Putamen (tissue), 1 donor: ENCODE data around the gene AHCYL2.
"Not testable (repeated sequence)": the region's sequence is repeated elsewhere in the genome, so short reads cannot be mapped to it uniquely, and the experiment has no call there.

Source experiments
- DNase-seq: peaks from one replicate; pipeline ENCODE4 v3.0.0-alpha.2; 2016; ENCODE audit warnings: low spot score

AHCYL2 gene

DNA sequence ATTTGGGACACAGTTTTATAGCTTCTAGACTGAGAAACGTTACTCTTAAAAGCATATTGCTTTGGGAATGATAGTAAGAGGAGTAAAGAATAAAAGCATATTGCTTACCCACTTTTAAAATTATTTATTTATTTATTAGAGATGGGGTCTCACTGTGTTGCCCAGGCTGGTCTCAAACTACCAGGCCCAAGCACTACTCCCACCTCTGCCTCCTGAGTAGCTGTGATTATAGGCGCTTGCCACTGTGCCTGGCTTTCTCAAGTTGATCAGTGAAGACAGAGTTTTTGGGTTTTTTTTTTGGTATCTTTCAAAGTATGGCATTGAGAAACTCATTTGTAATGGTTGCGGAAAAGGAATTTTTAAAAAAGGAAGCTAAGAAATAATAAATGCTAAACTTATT, 68.0 kb downstream of the AHCYL2 start:
- DNase-seq, result no peak

DNA sequence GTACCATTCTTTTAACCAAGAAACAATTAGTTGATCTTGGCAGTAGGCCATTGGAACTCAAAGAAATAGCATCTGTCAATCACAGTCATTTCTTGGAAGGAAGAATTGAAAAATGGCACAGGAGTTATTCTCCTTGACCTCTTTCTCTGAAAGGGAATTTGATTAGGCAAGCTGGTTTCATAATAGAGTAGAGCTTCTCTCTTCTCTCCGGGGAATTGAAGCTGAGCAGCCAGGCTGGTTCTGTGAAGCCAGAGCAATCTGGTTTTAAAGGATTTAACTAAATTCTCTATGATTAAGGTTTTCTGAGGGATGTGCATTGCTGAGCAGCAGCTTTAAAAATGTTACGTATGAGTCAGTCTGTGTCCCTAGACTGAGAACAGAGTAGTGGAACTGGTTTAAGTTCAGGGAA, 70.2 kb downstream of the AHCYL2 start:
- DNase-seq, result peak; percentile 28

DNA sequence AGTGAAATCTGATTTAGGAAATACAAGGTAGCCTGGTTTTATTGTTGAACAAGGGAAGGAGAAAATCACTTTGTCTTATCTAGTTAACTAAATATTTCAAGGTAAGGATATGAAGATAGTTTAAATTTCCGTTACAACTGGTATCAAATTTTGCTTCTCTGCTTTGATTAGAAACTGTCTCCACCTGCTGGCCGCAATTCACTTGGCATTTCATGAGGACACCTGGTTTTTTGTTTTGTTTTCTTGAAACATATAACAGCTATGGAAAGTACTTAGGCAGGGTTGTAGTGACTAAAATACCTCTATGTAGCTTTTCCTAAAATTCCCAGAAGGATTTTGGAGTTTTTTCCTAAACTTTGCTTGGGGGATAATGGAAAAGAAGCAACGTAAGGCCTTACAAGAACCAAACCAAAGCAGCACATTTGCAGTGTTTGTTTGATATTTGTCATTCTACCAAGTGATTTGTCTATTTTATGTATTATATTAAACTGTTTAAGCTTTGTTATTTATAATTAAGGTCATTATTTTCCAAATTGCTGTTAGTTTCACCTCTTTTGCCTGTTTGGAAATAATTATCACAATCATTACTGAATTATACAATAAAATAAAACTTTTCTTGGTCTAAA, 73.6 kb downstream of the AHCYL2 start:
- no peak for DNase-seq

DNA sequence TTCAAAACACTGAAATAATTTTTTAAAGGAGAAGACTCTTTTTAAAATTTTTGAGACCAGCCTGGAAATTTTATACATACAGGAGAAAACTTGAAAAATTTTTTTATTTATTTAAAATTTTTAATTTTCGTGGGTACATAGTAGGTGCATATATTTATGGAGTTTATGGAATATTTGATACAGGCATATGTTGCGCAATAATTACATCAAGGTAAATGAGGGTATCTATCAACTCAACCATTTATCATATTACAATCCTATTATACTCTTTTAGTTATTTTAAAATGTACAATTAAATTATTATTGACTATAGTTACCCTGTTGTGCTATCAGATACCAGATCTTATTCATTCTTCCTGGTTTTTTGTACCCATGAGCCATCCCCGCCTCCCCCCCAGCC, 75.1 kb downstream of the AHCYL2 start:
- no peak for DNase-seq

DNA sequence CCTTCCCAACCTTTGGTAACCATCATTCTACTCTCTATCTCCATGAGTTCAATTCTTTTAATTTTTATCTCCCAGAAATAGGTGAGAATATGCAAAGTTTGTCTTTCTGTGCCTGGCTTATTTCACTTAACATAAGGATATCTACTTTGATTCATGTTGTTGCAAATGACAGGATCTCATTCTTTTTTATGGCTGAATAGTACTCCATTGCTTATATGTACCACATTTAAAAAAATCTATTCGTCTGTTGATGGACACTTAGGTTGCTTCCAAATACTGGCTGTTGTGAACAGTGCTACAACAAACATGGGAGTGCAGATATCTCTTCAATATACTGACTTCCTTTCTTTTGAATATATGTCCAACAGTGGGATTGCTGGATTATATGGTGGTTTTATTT, 75.5 kb downstream of the AHCYL2 start:
- DNase-seq, result not testable (repeated sequence)

DNA sequence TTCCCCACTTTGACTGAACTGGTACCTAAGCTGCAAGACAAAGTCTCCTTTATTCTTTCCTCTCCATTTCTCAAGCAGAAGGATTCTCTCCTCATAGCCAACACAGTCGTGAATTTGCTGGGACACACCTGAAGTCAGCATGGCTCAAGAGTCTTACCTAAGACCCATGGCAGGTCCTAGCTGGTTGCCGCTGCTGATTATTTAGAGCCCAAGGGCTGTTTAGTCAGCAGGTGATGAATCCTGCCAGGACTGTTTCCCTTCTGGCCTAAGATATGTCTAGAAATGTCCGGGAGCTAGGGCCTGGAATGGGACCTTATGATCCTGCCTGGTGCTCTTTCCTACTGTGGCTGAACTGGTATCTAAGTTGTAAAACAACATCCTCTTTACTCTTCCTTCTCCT, 82.8 kb downstream of the AHCYL2 start:
- no peak for DNase-seq

DNA sequence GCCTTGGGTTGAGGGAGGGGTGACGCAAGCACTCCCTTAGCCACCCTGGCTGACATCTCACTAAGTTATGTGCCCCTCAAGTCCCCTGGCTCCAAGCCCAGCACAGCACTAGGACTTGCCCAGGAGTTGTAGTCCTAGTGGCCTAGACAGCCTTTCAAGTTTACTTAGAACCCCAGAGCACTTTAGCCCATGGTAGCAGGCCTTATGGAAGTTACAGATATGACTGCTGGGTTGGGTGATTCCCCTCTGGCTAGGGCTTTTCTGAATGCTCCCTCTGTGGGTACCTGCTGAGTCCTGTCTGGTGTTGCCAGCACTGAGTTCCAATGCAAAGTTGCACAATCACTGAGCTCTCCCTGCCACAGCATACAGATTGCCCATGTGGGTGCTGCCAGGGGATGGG, 83.2 kb downstream of the AHCYL2 start:
- DNase-seq, result no peak

DNA sequence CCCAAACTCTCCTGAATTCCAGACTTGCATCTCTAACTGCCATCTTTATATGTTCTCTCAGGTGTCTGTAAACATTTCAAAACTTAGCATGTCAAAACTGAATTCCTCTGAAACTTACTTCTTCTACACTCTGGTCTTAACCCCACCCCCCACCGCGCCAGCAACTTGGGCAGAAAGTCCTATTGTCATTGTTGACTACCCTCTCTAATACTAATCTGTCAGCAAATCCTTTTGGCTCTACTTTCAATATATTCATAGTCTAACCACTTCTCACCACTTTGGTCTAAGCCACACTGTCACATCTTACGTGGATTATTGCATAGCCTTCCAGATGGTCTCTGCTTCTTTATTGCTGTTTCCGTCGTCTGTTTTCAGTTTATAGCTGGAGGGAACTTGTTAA, 86.6 kb downstream of the AHCYL2 start:
- DNase-seq, result no peak

DNA sequence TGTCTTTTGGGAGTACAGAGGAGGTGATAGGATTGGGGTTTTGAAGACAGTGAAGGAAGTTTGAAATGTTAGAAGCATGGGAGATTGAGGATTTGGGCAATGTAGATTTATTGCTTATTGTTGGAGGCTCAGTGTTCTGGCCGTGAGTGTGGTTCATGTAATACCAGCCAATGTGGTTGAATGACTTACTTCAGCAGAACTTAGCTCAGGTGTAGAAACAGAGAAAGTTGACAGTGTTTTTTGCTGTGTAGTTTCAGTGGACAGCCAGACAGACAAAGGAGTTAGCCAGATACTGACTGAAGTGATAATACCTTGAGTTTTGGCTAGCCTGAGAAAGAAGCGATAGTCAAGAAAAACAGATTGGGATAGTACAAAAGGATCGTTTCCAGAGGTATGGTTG, 88.5 kb downstream of the AHCYL2 start:
- DNase-seq, result no peak

DNA sequence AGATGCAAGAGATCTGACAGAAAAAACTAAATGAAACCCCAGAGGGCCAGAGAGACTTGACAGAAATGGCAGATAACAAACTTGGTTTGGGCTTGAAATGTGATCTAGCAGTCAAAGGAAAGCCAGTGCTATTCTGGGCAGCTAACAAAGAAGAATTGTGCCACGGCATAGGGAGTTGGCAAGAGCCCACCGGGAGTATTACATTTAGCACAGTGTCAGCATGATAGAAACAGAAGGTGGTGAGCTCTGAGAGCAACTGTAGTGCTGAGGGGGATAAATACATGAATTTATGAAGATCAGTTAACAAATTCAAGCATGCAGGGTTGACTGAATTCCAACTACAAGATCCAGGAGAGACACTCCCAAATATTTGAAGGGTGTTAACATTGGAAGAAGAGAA, 91.1 kb downstream of the AHCYL2 start:
- peak; percentile 78 for DNase-seq

DNA sequence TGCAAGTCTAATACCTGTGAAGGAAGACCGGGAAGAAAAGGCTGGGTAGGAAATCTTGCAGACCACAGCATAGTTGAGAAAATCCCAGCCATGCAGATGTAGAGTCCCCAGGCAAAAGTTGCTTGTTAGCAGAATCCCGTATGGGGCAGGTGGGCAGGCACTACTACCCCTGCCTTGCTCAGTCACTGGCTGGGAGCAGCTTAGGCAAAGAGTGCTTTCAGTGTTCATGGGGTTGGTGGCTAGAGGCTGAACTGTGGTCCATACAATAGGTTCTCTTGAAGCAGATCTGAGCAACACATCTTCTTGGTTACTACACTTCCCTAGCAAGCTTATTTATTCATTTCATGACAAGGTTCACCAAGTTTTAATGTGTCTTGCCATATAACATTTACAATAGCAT, 92.6 kb downstream of the AHCYL2 start:
- DNase-seq, result no peak

DNA sequence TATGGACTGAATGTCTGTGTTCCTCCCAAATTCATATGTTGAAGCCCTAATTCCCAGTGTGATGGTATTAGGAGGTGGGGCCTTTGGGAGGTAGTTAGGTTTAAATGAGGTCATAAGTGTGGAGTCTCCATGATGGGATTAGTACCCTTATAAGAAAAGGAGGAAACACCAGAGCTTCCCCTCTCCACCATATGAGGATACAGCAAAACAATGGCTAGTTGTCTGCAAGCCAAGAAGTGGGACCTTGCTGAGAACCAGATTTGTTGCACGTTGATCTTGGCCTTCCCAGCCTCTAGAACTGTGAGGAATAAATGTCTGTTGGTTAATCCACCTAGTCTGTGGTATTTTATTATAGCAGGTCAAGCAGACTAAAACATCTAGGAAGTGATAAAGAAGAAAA, 102.2 kb downstream of the AHCYL2 start:
- DNase-seq, result no peak

DNA sequence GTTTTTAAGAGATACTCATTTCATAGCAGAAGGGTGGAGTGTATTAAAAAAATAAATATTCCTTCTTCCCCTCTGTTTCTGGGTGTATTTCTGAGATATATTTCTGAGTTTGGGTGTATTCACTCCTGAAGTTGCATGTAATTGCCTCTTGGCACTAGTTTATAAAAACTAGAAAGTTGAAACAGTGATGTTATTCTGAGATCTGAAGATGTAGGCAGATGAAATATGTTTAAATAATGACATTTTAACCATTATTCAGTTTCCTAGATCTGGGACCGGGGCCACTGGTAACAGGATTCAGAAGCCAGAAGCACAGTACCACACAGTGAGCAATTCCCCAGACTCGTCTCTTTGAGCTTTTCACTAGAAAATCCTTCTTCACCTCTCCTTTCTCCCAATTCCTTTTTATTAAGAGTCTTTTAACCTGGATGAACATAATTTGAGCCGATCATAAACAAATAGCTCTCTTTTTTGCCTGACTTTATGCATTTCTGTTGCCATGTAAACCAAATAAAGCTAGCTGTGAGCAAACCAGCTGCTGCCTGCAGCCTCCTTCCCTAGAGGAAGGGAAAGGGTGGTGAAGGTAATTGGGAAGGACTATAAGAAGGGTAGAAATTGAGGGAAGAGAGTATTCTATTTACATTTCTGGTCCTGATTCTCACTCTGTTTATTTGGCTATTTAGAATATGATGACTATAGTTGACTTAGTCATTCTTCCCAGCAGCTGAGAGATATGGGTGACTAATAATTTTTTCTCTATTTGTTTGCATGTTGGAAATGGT, 107.6 kb downstream of the AHCYL2 start:
- no peak for DNase-seq

DNA sequence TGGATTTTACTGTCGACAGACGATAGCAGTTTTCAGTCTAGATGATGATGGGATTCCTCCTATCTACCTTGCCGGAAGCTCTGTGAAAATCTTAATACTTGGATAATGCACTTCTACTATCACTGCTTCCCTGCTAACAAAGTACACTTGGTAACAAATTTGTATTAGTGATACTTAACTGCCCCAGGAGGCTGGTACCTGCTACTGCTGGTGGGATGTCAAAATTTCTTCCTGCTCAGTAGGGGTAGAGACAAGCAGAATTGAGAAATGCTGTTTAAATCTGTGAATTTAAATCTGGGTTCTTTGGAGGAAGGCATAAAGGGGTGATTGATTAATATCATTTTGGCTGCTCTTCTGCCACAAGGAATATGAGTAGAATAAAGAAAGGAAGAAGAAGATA, 109.6 kb downstream of the AHCYL2 start:
- DNase-seq, result no peak

DNA sequence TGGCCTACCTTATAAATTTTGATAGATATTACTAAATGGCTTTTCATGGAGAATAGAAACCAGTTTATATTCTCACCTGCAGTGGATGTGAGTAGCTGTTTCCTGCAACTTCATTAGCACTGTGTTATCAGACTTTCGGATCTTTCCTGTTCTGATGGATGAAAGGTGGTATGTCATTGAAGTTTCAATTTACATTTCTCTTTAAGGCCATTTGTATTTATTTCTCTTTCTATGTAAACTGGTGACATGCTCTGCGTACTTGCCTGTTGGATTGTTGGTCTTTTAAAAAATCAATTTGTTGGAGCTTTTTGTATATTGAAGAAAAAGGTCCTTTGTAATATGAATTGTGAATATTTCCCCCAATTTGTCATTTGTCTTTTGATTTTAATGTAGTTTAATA, 113.6 kb downstream of the AHCYL2 start:
- no peak for DNase-seq

DNA sequence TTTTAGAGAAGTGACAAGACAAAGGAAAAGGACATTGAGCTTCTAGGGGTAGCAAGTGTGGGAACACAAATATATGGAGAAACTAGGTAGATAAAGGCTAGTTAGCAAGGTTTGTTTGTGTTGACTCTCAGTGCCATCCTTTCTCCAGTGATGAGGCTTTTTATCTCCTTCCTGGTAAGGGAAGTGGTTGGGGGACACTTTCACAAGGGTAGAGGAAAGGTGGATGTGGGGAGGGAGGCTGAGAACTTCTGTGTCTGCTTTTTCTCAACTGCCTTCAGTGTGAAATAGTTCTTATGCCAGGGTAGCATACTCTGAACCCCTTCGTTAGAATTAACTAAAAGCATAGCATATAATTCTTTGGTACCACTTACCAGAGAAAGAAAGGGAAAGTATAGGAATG, 116.4 kb downstream of the AHCYL2 start:
- DNase-seq, result no peak

DNA sequence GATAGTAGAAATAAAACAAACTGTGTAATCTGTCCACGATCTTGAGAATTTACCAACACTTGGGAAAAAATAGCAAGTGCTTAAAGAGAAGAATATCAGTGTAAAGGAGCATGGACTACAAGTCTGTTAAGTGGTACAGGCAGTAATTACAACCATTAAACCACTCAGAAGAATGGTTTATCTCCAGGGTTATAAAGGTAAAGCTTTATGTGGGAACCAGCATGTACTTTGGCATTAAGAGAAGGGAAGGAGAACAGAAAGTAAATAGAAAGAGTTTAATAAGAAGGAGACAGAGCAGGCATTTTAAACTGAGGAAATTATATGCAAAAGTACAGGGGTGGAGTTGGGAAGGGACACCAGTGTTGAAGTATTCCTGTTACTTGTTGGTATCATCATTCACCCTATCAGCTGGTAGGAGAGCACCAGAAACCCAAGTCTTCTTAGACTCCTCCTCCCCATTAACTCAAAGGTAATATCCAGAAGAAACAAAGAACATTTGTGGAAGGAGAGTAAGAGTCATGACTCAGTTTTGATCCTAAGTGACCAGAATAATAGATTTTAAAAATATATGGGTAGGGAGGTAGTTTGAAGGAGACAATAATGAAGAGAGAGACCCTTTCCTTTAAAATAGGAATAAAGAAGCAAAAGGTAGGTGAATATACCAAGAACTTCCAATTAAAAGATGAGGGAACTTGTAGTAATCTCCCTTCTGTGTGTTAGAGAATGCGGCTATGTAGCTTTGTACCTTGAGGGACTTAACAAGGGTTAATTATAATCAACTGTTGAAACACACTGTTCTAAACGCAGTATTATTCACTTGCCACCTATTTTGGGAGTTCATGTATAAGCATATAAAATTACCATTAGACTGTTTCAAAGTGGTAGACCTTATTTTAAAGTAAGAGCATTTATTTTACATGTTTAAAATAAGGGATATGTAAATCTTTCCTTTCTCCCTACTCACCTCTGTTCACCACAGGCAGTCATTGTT, 117.3 kb downstream of the AHCYL2 start:
- DNase-seq, result no peak

DNA sequence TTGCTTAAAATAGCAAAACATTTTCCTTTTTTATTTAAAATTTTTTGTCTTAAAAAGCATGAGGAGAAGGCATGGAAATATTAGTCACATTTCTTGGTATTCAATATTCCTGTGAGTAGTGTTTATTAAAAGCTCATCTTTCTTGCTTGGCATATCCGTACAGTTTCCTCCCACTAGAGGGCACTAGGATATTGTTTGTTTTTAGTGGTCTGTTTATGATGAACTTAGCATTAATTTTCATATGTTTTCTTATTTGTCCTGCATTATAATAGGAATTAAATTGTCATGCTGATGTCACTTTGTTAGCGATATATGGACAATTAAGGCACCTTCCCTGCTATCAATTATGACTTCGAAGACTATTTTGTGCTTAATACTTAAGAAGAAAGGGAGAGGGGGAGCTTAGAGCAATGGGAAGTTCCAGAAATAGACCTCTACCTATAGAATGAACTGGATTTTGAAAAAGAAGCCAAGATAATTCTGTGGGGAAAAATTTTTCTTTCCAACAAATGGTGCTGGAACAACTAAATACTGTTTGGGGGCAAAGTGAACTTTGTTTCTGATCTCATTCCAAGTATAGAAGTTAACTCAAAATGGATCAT, 118.4 kb downstream of the AHCYL2 start:
- DNase-seq, result peak; percentile 28

DNA sequence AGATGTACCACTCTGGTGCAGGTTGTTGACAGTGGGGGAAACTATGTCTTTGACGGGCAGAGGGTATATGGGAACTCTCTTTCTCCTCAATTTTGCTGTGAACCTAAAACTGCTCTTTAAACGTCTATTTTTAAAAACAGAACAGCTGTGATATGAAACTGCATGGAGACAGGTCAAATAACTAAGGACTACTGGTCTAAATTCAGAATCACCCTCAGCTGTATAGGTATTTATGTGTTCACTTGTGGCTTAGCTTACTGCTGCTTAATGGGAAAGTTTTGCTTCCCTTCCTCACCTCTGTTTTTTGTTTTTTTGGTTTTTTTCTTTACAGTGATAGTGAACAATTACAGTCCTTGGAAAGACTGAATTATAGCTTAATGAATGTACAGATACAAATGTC, 122.5 kb downstream of the AHCYL2 start:
- no peak for DNase-seq

DNA sequence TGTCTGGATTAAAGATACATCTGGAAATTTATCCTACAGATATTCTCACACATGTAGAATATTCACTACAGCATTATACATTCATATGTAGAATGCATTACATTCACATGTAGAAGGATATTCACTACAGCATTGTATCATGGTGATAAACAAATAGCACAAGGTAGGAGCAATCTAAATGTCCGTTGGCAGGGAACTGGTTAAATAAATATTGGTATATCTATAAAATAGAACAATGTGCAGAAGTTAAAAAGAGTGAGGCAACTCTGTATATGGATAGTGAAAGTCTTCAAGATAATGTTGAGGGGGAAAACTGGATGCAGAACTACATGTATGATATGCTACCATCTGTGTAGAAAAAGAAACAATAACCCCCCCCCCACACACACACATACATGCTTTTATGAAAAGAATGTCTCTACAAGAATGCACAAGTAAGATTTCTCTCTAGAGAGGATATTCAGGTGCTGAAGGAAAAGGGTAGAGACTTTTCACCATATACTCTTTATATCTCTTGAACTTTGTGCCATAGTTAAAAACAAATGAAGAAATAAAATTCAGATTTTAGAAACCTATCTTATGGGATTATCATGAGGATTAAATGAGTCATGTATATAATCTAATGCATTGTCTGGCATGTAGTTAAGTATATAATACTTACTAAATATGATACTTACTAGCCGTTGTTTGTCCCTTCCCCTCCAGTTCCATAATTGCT, 123.4 kb downstream of the AHCYL2 start:
- DNase-seq, result no peak

DNA sequence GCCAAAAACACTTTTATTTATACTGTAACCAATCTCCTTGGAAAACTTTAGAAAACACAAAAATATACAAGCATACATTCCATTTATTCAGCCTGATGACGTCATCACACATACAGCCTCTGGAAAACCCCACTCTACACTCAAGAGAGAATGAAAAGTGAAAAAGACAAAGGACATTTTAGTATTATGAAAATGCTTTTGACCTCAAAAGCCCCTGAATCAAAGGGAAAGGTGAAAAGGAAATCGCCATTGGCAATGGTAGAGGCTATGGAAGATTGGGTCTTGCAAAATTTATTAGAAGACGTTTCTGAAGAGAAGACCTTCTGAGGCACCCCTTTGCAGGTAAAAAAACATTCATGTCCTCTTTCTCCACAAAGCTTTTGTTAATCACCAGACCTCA, 126.5 kb downstream of the AHCYL2 start:
- DNase-seq, result no peak

DNA sequence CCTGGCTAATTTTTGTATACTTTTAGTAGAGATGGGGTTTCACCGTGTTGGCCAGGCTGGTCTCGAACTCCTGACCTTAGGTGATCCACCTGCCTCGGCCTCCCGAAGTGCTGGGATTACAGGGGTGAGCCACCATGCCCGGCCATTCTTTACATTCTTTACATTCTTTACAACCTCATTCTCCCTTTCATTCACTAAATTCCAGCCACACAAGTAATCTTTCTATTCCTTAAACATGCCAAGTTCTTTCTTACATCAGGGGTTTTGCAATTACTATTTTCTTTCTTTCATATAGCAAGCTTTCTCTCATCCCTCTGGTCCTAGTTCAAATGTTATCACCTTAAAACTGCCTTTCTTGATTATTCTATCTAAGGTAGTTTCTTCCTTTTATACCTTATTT, 128.3 kb downstream of the AHCYL2 start:
- not testable (repeated sequence) for DNase-seq
